ENCODE results near the gene BCL7A. TPM values are rescaled to one million over a fixed set of nuclear protein-coding genes. Genes with fewer than 3 reads are reported as not detected.

BCL7A gene
- total RNA-seq, 1 donor from 2014 or later, result 13.7 TPM

GRCh38 chr12:121996945-121997612 lies 24.6 kb upstream of the BCL7A start:
- no peak for DNase-seq (ENCODE audit: extremely low read depth, low read depth, low spot score)

GRCh38 chr12:122001466-122002209 lies 20.0 kb upstream of the BCL7A start:
- no peak for DNase-seq (ENCODE audit: extremely low read depth, low read depth, low spot score)

- DNase-seq (ENCODE audit: extremely low read depth, low read depth, low spot score), result no peak
These were observed 17.8 kb upstream of the BCL7A start for GRCh38 chr12:122003651-122004611.

- no peak for DNase-seq (ENCODE audit: extremely low read depth, low read depth, low spot score)
These were observed 17.0 kb upstream of the BCL7A start for GRCh38 chr12:122004633-122005071.

GRCh38 chr12:122005252-122005776 lies 16.4 kb upstream of the BCL7A start:
- DNase-seq (ENCODE audit: extremely low read depth, low read depth, low spot score), result no peak

GRCh38 chr12:122006186-122006926 lies 15.3 kb upstream of the BCL7A start:
- no peak for DNase-seq (ENCODE audit: extremely low read depth, low read depth, low spot score)

GRCh38 chr12:122009741-122010140 lies 11.9 kb upstream of the BCL7A start:
- no peak for DNase-seq (ENCODE audit: extremely low read depth, low read depth, low spot score)

GRCh38 chr12:122012184-122012583 lies 9.5 kb upstream of the BCL7A start:
- DNase-seq (ENCODE audit: extremely low read depth, low read depth, low spot score), result no peak

- no peak for DNase-seq (ENCODE audit: extremely low read depth, low read depth, low spot score)
These were observed 8.5 kb upstream of the BCL7A start for GRCh38 chr12:122013136-122013535.

GRCh38 chr12:122013791-122014590 lies 7.7 kb upstream of the BCL7A start:
- DNase-seq (ENCODE audit: extremely low read depth, low read depth, low spot score), result no peak

- DNase-seq (ENCODE audit: extremely low read depth, low read depth, low spot score), result no peak
These were observed 6.9 kb upstream of the BCL7A start for GRCh38 chr12:122014781-122015180.

- DNase-seq (ENCODE audit: extremely low read depth, low read depth, low spot score), result no peak
These were observed 3.2 kb upstream of the BCL7A start for GRCh38 chr12:122018457-122018856.

- no peak for DNase-seq (ENCODE audit: extremely low read depth, low read depth, low spot score)
These were observed 2.7 kb upstream of the BCL7A start for GRCh38 chr12:122018937-122019336.

GRCh38 chr12:122020795-122021192 lies 890 bp upstream of the BCL7A start:
- no peak for DNase-seq (ENCODE audit: extremely low read depth, low read depth, low spot score)

GRCh38 chr12:122021193-122021821 lies 377 bp upstream of the BCL7A start:
- no peak for DNase-seq (ENCODE audit: extremely low read depth, low read depth, low spot score)

GRCh38 chr12:122022393-122023338 lies 982 bp downstream of the BCL7A start:
- no peak for DNase-seq (ENCODE audit: extremely low read depth, low read depth, low spot score)

- DNase-seq (ENCODE audit: extremely low read depth, low read depth, low spot score), result peak; percentile 0
These were observed 1.9 kb downstream of the BCL7A start for GRCh38 chr12:122023339-122024131.

All from glomerular endothelial cell (primary cell).